ENCODE results near the gene GNAI1. TPM values are rescaled to one million over a fixed set of nuclear protein-coding genes. Genes with fewer than 3 reads are reported as not detected.
A peak's percentile ranks its signal among the peaks of the same experiment; 100 is the strongest.

The GNAI1 gene
- total RNA-seq (2013; cell fraction: nucleolus; rRNA removed) = not detected in 2 replicates
- not detected in 2 replicates for total RNA-seq (2014; rRNA removed)
- total RNA-seq (2014; rRNA removed; fragmentation: Illumina TruSeq; extraction: Trizol) = not detected in 2 replicates
- total RNA-seq (2021) = 0.16 TPM in 1 of 2 replicates, not detected in the other
- not detected for polyA plus RNA-seq (2011; ENCODE audit: low read depth)
- polyA plus RNA-seq (2011; rRNA removed) = not detected in 2 replicates
- not detected in 2 replicates for polyA plus RNA-seq (2011; cell fraction: cytosol; rRNA removed)
- polyA plus RNA-seq (2011; cell fraction: nucleus; rRNA removed) = not detected in 2 replicates
- not detected in 2 replicates for polyA plus RNA-seq (2012)
- polyA plus RNA-seq (2014; fragmentation: Illumina TruSeq; extraction: Trizol) = not detected in 2 replicates
- not detected for polyA plus RNA-seq (2014; fragmentation: Nextera tagmentation; extraction: Ambion mirVana)
- not detected in 2 replicates for polyA plus RNA-seq (2014; rRNA removed)
- not detected for polyA plus RNA-seq (2016; fragmentation: Nextera tagmentation; extraction: Ambion mirVana)
- polyA minus RNA-seq (2011; rRNA and poly(A)+ RNA removed) = not detected in 2 replicates
- not detected in 2 replicates for polyA minus RNA-seq (2011; cell fraction: cytosol; rRNA and poly(A)+ RNA removed)
- polyA minus RNA-seq (2011; cell fraction: nucleus; rRNA and poly(A)+ RNA removed) = not detected in 2 replicates
- percentile 2 among the genes with signal in this experiment for Bru-seq, nascent RNA
- BruChase-seq, experiment 1, labeled RNA remaining after a 6-hour chase = percentile 1 among the genes with signal in this experiment
- percentile 2 among the genes with signal in this experiment for BruChase-seq, experiment 2, labeled RNA remaining after a 2-hour chase
- long read RNA-seq, experiment 1 = 0 reads
- long read RNA-seq, experiment 2, partial matches to known transcripts = 0 of 1 reads
- long read RNA-seq, experiment 2, other reads (novel, unspliced or antisense) = 1 of 1 reads

GRCh38 chr7:80134536-80135308 is at the start of gene GNAI1:
TSS of gene GNAI1 (plus strand) at chr7:80134831. CDS start at chr7:80135161, 330 bp downstream.
- ATAC-seq = no peak; the same call in 2 of the 3 replicates
- intact Hi-C loops (cut with micrococcal nuclease; ENCODE audit: unreplicated experiment) = no loop called here
- CTCF ChIA-PET = interaction anchor here (0.7 kb wide), 1 partner anchor 12 kb away, joined by 5 read pairs; no protein-coding TSS in a partner anchor

More at GRCh38 chr7:80134536-80135308, at the start of gene GNAI1:
- Histone ChIP-seq H3K4me3 (no peak within 1 kb of the TSS), H3K27ac (ENCODE audit: control insufficient read depth, insufficient read depth) (no peak within 1 kb of the TSS), H4K20me1 (ENCODE audit: control insufficient read depth, insufficient read depth) (no peaks in the 10 kb centered on the region), H3K4me2 (ENCODE audit: control insufficient read depth, insufficient read depth) (peak within 1 kb of the TSS; percentile 32; the same call in 1 of the 2 replicates), H3K36me3 (ENCODE audit: control insufficient read depth in 2 of 2, insufficient read depth in 2 of 2, low read length in 1 of 2) (no peaks in the 10 kb centered on the region), H3K27me3 (replicated peaks in 1 of 2; ENCODE audit: control insufficient read depth in 2 of 2, insufficient read depth in 2 of 2, low read length in 1 of 2) (peaks cover 3 to 5% of the 10 kb centered on the region in 2 experiments; a peak in 2 of 4 replicates), H3K79me2 (ENCODE audit: control insufficient read depth, insufficient read depth, low read length) (no peaks in the 10 kb centered on the region), H3K4me1 (ENCODE audit: control insufficient read depth, insufficient read depth, low read length) (no peaks in the 10 kb centered on the region), H2AFZ (ENCODE audit: control insufficient read depth, low read depth, low read length) (no peak within 1 kb of the TSS; the same call in 1 of the 2 replicates), H3K9me3 (replicated peaks; ENCODE audit: control insufficient read depth, insufficient read depth, low read length) (no peaks in the 10 kb centered on the region; the same call in 2 of the 3 replicates), H3K9ac (ENCODE audit: control insufficient read depth, insufficient read depth, low read length) (no peak within 1 kb of the TSS)
- no TSS peak for BruUV-seq (replicated peaks)
- 10% methylated on average over 46 of the region's 92 CpGs for WGBS (ENCODE audit: insufficient coverage, insufficient replicate concordance, low lambda C conversion rate, missing lambda C conversion rate)
- SMC1A ChIA-PET (ENCODE audit: uncharacterized antibody, unreplicated experiment) = no interaction called here
- no peak for DNase-seq (ENCODE audit: low read depth, low spot score)
- no peak for FAIRE-seq
- TF ChIP-seq JUND (IDR thresholded peaks at IDR 0.05; ENCODE audit: low read depth, low read length) (no peak), RAD21 (IDR thresholded peaks at IDR 0.05; ENCODE audit: insufficient read depth, low read depth, low read length) (0 out of 2 replicates have a peak, but pooled peaks have one; percentile 12)
- in situ Hi-C loops (cut with MboI) = no loop called here
- RAD21 ChIA-PET (ENCODE audit: unreplicated experiment) = no interaction called here
- POLR2A ChIA-PET = no interaction called here

All from GM12878 (cell line).